DOHH2 (cell line): ENCODE results near the gene NBEA.

ENCODE experiments used
- CTCF ChIP-seq: fragments of 200-600 bp; sonication (generic); IDR thresholded peaks from one replicate; pipeline ENCODE4 v1.5.1; 2014; ENCODE audit warnings: antibody characterized with exemption, mild to moderate bottlenecking, low read depth, low read length; ENCODE audit not compliant: poor library complexity, severe bottlenecking
- EZH2phosphoT487 ChIP-seq: fragments of 200-600 bp; sonication (generic); IDR thresholded peaks from 2 replicates; pipeline ENCODE4 v1.6.1; 2017; ENCODE audit warnings: borderline replicate concordance, mild to moderate bottlenecking, antibody characterized with exemption, low read length, moderate library complexity, mixed read lengths

- no peak for TF ChIP-seq CTCF
- TF ChIP-seq EZH2phosphoT487: no peak
Measured at GRCh38 chr13:35485424-35485823, 543.4 kb downstream of the NBEA start.
